ENCODE results near the gene SLAMF8. TPM values are rescaled to one million over a fixed set of nuclear protein-coding genes. Genes with fewer than 3 reads are reported as not detected.

The SLAMF8 gene
- total RNA-seq, 2 experiments from 2014 or later, result 0.10 to 0.15 TPM

Other genes starting within 250 kb of the SLAMF8 start
- gene APCS, start 239.0 kb upstream of the SLAMF8 start, total RNA-seq, result not detected
- not detected for gene CRP, start 112.3 kb upstream of the SLAMF8 start, total RNA-seq
- gene DUSP23, start 45.9 kb upstream of the SLAMF8 start, total RNA-seq, result 10 to 100 TPM; 22.7 to 24.6 TPM
- not detected for gene FCRL6, start 24.5 kb upstream of the SLAMF8 start, total RNA-seq
- not detected for gene VSIG8, start 35.8 kb downstream of the SLAMF8 start, total RNA-seq
- 1 to 10 TPM; 1.0 to 1.3 TPM for gene CFAP45, start 73.3 kb downstream of the SLAMF8 start, total RNA-seq
- 100 to 1,000 TPM; 548 to 554 TPM for gene TAGLN2, start 98.6 kb downstream of the SLAMF8 start, total RNA-seq
- gene IGSF9, start 118.7 kb downstream of the SLAMF8 start, total RNA-seq, result not detected
- not detected for gene SLAMF9, start 127.4 kb downstream of the SLAMF8 start, total RNA-seq
- gene PIGM, start 205.1 kb downstream of the SLAMF8 start, total RNA-seq, result 1 to 10 TPM; 5.2 to 5.7 TPM
- gene KCNJ10, start 243.3 kb downstream of the SLAMF8 start, total RNA-seq, result not detected